Mucosa of descending colon (tissue), 3 donors: ENCODE data around the gene OSBPL3. TPM values are rescaled to one million over a fixed set of nuclear protein-coding genes. Genes with fewer than 3 reads are reported as not detected.
"Not testable (repeated sequence)": the region's sequence is repeated elsewhere in the genome, so short reads cannot be mapped to it uniquely, and the experiment has no call there.

ENCODE experiments used
- ATAC-seq: fragments of 200-7000 bp; cut with Tn5 transposase; one replicate; pipeline ENCODE4 v1.9.1; 2020; ENCODE audit warnings: mild to moderate bottlenecking, moderate library complexity
- DNase-seq, 3 donors: peaks; one replicate each; pipeline ENCODE4 v3.0.0-alpha.2; 2020
- H3K36me3 ChIP-seq: fragments of 200-600 bp; one replicate; pipeline ENCODE4 v1.8.0; 2021; ENCODE audit warnings: low read depth, mild to moderate bottlenecking
- H3K4me1 ChIP-seq: fragments of 200-600 bp; one replicate; pipeline ENCODE4 v1.8.0; 2021; ENCODE audit warnings: low read depth, mild to moderate bottlenecking
- H3K4me3 ChIP-seq: fragments of 200-600 bp; one replicate; pipeline ENCODE4 v1.8.0; 2021; ENCODE audit warnings: mild to moderate bottlenecking
- H3K9me3 ChIP-seq: fragments of 200-600 bp; one replicate; pipeline ENCODE4 v1.8.0; 2021; ENCODE audit warnings: mild to moderate bottlenecking
- CTCF ChIP-seq: fragments of 200-600 bp; IDR thresholded peaks from one replicate; pipeline ENCODE4 v1.8.0; 2022; ENCODE audit warnings: antibody characterized with exemption, mild to moderate bottlenecking
- intact Hi-C, 2 donors: fragments of 100-400 bp; cut with DNase I in 1 of 2; cut with micrococcal nuclease in 1 of 2; formaldehyde crosslinking; loops; one replicate each; pipeline versions ENCODE4 v1.11.0 to v1.11.1; 2022; cut with DNase I, micrococcal nuclease
- total RNA-seq, 3 donors: library from RNA; stranded (reverse); fragmentation: NEBNext Ultra II Directional in 2 of 3; extraction: Animal tissue kit (Norgen Biotek cat#: 25700) in 2 of 3; gene quantifications; one replicate each; pipeline versions ENCODE4 v1.2.1 to v1.2.4, GENCODE V29; 2021 to 2023
- donor health status: DM: no; HTN: no; CAD: no; lungs with moderate emphysema.
- donor health status: DM: no; HTN: no; CAD: no.
- donor health status: DM: no; HTN: yes; CAD: no.

OSBPL3 gene
- total RNA-seq, 3 donors from 2014 or later: 9.0 to 15.4 (median 10.6) TPM

DNA sequence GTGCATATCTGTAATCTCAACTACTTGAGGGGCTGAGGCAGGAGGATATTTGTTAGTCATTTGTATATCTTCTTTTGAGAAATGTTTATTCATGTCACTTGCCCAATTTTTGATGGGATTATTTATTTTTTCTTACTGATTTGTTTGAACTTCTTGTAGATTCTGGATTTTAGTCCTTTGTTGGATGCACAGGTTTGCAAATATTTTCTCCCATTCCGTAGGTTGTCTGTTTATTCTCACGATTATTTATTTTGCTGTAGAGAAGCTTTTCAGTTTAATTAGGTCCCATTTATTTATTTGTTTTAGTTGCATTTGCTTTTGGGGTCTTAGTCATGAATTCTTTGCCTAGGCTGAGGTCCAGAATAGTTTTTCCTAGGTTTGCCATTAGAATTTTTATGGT is 44.1 kb upstream of the OSBPL3 start:
- no peak for DNase-seq
- Histone ChIP-seq H3K4me3 (no peak overlapping the region), H3K36me3 (no peaks in the 10 kb centered on the region), H3K9me3 (no peaks in the 10 kb centered on the region), H3K4me1 (no peaks in the 10 kb centered on the region)
- TF ChIP-seq CTCF: no peak
- intact Hi-C loops: no loop called here
- ATAC-seq: no peak

GRCh38 chr7:25017671-25018070 is 37.7 kb upstream of the OSBPL3 start:
- H3K4me1 ChIP-seq, H3K4me3 ChIP-seq, ATAC-seq, DNase-seq, intact Hi-C loops, H3K9me3 ChIP-seq, H3K36me3 ChIP-seq: not testable (repeated sequence)

- no peak for DNase-seq
- ATAC-seq: no peak
- intact Hi-C loops: no loop called here
- no peak overlapping the region for H3K4me3 ChIP-seq
- TF ChIP-seq CTCF: no peak
- no peaks in the 10 kb centered on the region for H3K4me1 ChIP-seq
- no peaks in the 10 kb centered on the region for H3K36me3 ChIP-seq
- no peaks in the 10 kb centered on the region for H3K9me3 ChIP-seq
Measured at GRCh38 chr7:25014756-25015155, 34.8 kb upstream of the OSBPL3 start.

DNA sequence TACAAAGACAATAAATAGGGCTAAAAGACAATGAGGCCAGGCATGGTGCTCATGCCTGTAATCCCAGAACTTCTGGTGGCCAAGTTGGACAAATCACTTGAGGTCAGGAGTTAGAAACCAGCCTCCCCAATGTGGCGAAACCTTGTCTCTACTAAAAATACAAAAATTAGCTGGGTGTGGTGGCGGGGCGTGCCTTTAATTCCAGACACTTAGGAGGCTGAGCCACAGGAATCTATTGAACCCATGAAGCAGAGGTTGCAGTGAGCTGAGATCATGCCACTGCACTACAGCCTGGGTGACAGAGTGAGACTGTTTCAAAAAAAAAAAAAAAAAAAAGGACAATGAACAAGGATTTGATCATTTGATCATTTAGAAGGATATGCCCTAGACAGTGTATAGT is 32.7 kb upstream of the OSBPL3 start:
- not testable (repeated sequence) for DNase-seq

DNA sequence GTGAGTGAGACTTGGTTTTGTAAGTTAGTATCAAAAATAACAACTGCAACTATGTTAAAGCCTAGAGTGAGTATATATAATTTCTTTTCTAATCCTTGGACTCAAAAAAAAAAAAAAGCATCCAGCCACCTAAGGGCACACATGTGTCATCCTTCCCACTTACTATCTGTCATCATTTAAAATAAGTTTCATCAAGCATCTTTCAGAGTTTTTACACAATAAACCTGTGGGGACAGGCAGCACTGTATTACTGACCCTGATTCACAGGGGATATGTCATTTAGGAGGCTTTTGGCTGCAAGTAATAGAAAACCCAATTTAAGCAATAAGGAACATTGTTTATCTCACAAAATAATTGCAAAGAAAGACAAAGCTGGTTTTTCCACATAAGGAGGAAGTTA is 32.3 kb upstream of the OSBPL3 start:
- intact Hi-C loops: no loop called here
- ATAC-seq: no peak
- no peak for TF ChIP-seq CTCF

More for the DNA sequence above, 32.7 kb upstream of the OSBPL3 start:
- H3K36me3 ChIP-seq, ATAC-seq, H3K4me3 ChIP-seq, H3K4me1 ChIP-seq, intact Hi-C loops, H3K9me3 ChIP-seq: not testable (repeated sequence)

DNA sequence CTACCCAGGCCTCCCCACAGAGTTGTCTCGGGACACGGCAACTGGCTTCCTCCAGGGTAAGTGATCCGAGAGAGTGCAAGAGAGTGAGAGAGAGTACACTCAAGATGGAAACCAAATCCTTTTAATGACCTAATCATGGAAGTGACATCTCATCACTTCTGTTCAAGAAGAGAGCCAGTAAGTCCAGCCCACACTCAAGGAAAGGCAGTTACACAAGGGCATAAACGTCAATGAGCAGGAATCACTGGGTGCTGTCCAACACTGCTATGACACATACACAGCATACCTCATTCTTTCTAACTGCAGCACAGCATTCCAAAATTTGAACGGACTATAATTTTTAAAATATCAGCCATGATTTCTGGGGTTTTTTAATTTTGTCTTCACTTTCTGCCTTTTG is 29.3 kb upstream of the OSBPL3 start:
- H3K4me3 ChIP-seq: no peak overlapping the region
- TF ChIP-seq CTCF: no peak
- DNase-seq (no peak), ATAC-seq (no peak)
- H3K9me3 ChIP-seq: no peaks in the 10 kb centered on the region
- intact Hi-C loops: no loop called here
- H3K4me1 ChIP-seq: no peaks in the 10 kb centered on the region
- H3K36me3 ChIP-seq: no peaks in the 10 kb centered on the region

More for the DNA sequence above, 32.3 kb upstream of the OSBPL3 start:
- Histone ChIP-seq H3K9me3 (no peaks in the 10 kb centered on the region), H3K36me3 (no peaks in the 10 kb centered on the region), H3K4me1 (no peaks in the 10 kb centered on the region), H3K4me3 (no peak overlapping the region)
- no peak for DNase-seq

DNA sequence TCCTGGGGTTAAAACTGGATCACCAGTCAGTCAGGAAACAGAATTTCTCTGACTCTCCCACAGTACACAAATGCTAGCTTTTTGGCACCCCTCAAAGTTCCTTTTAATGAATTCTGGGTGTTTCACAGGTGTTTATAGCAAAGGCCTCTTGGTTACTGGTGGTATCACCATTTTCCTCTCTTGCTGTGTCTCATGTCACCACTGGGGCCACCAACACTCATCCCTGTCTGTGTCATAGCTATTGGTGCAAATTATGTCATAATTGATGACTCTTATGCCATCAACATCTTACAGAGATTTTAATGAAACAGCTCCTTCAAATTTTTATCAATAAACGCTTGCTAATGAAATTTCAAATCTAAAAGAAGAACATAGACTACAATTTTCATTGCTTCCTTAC is 27.7 kb upstream of the OSBPL3 start:
- no peak for DNase-seq
- intact Hi-C loops: no loop called here
- ATAC-seq: no peak
- no peak for TF ChIP-seq CTCF
- Histone ChIP-seq H3K9me3 (no peaks in the 10 kb centered on the region), H3K36me3 (no peaks in the 10 kb centered on the region), H3K4me3 (no peak overlapping the region), H3K4me1 (no peaks in the 10 kb centered on the region)
